SU-DHL-6 (cell line): ENCODE results near the gene PTAR1.

Source experiments
- CTCF ChIP-seq: fragments of 200-600 bp; sonication (generic); IDR thresholded peaks from one replicate; pipeline ENCODE4 v1.5.1; 2017; ENCODE audit warnings: antibody characterized with exemption, mild to moderate bottlenecking, low read length, moderate library complexity; ENCODE audit not compliant: insufficient read depth, poor library complexity, severe bottlenecking
- EZH2phosphoT487 ChIP-seq: fragments of 200-600 bp; sonication (generic), shearing (Covaris generic); conservative IDR thresholded peaks from 2 replicates; pipeline ENCODE4 v1.6.1; 2018; ENCODE audit warnings: mild to moderate bottlenecking, antibody characterized with exemption, low read length, moderate library complexity, mixed read lengths

GRCh38 chr9:69689991-69690538 is 69.7 kb downstream of the PTAR1 start:
- TF ChIP-seq CTCF (no peak), EZH2phosphoT487 (no peak)
